ENCODE data around the gene ZCCHC2. TPM values are rescaled to one million over a fixed set of nuclear protein-coding genes. Genes with fewer than 3 reads are reported as not detected.

Gene ZCCHC2
- total and polyA plus RNA-seq, 9 of the 15 experiments (the other 6 are each of a cell fraction or from before 2014, with no cell fraction given) = 1.0 to 9.2 (median 6.0) TPM

GRCh38 chr18:62572456-62572855 is 49.6 kb downstream of the ZCCHC2 start:
- no peaks in the 10 kb centered on the region for H4K20me1 ChIP-seq (replicated peaks; ENCODE audit: control insufficient read depth, insufficient read depth, low read length)
- H3K4me3 ChIP-seq = no peak overlapping the region
- no peaks in the 10 kb centered on the region for H3K9me1 ChIP-seq (ENCODE audit: control insufficient read depth, insufficient read depth, low read length)
- no peak overlapping the region for H3K9ac ChIP-seq (ENCODE audit: insufficient read depth in 1 of 2, low read depth in 2 of 2, low read length in 2 of 2)
- ATAC-seq (no peak), DNase-seq (ENCODE audit: extremely low read depth in 1 of 4, low spot score in 3 of 4) (no peak), FAIRE-seq (no peak)
- no peak for TF ChIP-seq ZC3H4 (CRISPR knock-in tag; IDR thresholded peaks at IDR 0.05; ENCODE audit: borderline replicate concordance)
- no peak for TF ChIP-seq C11orf30 (IDR thresholded peaks at IDR 0.05; ENCODE audit: low read depth)
- no peak for TF ChIP-seq SUPT5H (IDR thresholded peaks at IDR 0.05)
- TF ChIP-seq MAX (CRISPR knock-in tag; IDR thresholded peaks at IDR 0.05) = no peak
- TF ChIP-seq GTF2A2 (tag; IDR thresholded peaks at IDR 0.05) = no peak
- TF ChIP-seq ASH1L (IDR thresholded peaks at IDR 0.05; ENCODE audit: borderline replicate concordance, low read depth, partially characterized antibody) = no peak
- TF ChIP-seq SRSF9 (IDR thresholded peaks at IDR 0.05; ENCODE audit: borderline replicate concordance, low read depth, low read length) = no peak
- TF ChIP-seq GATAD2A (IDR thresholded peaks at IDR 0.05) = no peak
- no peak for TF ChIP-seq TARDBP (IDR thresholded peaks at IDR 0.05)
- TF ChIP-seq MTA2 (IDR thresholded peaks at IDR 0.05; ENCODE audit: low read depth) = no peak
- no peak for TF ChIP-seq ZNF165 (CRISPR knock-in tag; IDR thresholded peaks at IDR 0.05; ENCODE audit: borderline replicate concordance)
- no peak for TF ChIP-seq NCOA2 (IDR thresholded peaks at IDR 0.05; ENCODE audit: partially characterized antibody in 2 of 2)
- no peak for TF ChIP-seq KLF6 (CRISPR knock-in tag; IDR thresholded peaks at IDR 0.05; ENCODE audit: borderline replicate concordance)
- TF ChIP-seq DLX4 (CRISPR knock-in tag; IDR thresholded peaks at IDR 0.05) = no peak
- no peak for TF ChIP-seq PML (IDR thresholded peaks at IDR 0.05; ENCODE audit: low read length)
- no peak for TF ChIP-seq MXI1 (IDR thresholded peaks at IDR 0.05; ENCODE audit: low read depth, low read length)
- TF ChIP-seq CLOCK (CRISPR knock-in tag; IDR thresholded peaks at IDR 0.05; ENCODE audit: borderline replicate concordance) = no peak
- no peak for TF ChIP-seq ZNF766 (CRISPR knock-in tag; conservative IDR thresholded peaks at IDR 0.05)
- no peak overlapping the region for H3K27ac ChIP-seq (ENCODE audit: extremely low read depth, low read depth, low read length)
- BruUV-seq (replicated peaks) = no TSS peak
- H3K4me2 ChIP-seq (ENCODE audit: insufficient read depth, low read length) = no peak overlapping the region
- no peak overlapping the region for H2AFZ ChIP-seq (ENCODE audit: low read depth, low read length)
- intact Hi-C loops (cut with micrococcal nuclease) = no loop called here
- in situ Hi-C loops (cut with MboI) = no loop called here
- WGBS (ENCODE audit: insufficient coverage, low coverage, missing lambda C conversion rate) = 85% methylated on average over 3 of the region's 3 CpGs
- no peaks in the 10 kb centered on the region for H3K79me2 ChIP-seq (ENCODE audit: control insufficient read depth, insufficient read depth, low read length)
- no peaks in the 10 kb centered on the region for H3K4me1 ChIP-seq (replicated peaks in 1 of 2; ENCODE audit: control insufficient read depth in 2 of 2, insufficient read depth in 2 of 2, low read length in 2 of 2)
- ChIA-PET POLR2A (no interaction called here), CTCF (ENCODE audit: low intra/inter-chr PET ratio) (no interaction called here)
- peaks cover 46% of the 10 kb centered on the region for H3K36me3 ChIP-seq (ENCODE audit: control insufficient read depth, insufficient read depth, low read length)
- H3K9me3 ChIP-seq (replicated peaks; ENCODE audit: control insufficient read depth, insufficient read depth, low read depth, low read length) = no peaks in the 10 kb centered on the region
- no peaks in the 10 kb centered on the region for H3K27me3 ChIP-seq (ENCODE audit: control insufficient read depth in 2 of 2, insufficient read depth in 2 of 2, low read length in 2 of 2)

Data from K562 (cell line).